GM15510 (cell line): ENCODE measurements around the gene ATG16L1.
A peak's percentile ranks its signal among the peaks of the same experiment; 100 is the strongest.

Experiments
- POLR2A ChIP-seq: IDR thresholded peaks from 3 replicates; pipeline ENCODE4 v1.6.1; 2011; ENCODE audit warnings: borderline replicate concordance; ENCODE audit not compliant: insufficient read length; ENCODE audit errors: extremely low read depth

Gene ATG16L1

DNA sequence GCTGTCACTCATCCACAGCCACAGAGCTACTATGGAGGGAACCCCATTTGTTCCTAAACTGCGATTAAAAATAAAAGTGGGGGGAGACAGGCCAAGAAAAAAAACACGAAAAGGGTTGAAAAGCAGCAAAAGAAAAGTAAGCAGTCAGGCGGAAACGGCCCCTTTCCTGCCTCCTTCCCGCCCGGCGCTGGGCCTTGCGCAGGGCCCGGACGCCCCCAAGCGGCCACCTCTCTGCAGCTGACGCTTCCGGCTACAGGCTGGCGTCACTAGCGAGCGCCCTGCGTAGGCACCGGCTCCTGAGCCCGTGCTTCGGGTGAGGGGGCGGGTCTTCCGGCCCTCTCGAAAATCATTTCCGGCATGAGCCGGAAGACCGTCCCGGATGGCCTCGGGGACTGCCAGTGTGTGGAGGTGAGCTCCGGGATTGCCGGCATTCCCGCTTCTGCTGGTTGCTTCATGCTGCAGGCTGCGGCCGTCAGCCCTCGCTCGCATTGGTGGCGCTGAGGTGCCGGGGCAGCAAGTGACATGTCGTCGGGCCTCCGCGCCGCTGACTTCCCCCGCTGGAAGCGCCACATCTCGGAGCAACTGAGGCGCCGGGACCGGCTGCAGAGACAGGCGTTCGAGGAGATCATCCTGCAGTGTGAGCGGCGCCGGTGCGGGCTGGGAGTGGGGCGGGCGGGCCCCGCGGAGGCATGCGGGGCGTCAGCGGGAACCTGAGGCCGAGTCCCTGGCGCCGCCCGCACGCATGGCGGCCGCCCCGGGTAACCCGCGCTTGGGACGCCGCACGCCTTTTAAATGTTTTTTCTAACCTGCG lies at the start of gene ATG16L1:
ATG16L1 (plus strand) TSS at position 368 of the 811 bp plus-strand sequence; CDS start at position 523, 155 bp downstream.
- peak; percentile 90 for TF ChIP-seq POLR2A

DNA sequence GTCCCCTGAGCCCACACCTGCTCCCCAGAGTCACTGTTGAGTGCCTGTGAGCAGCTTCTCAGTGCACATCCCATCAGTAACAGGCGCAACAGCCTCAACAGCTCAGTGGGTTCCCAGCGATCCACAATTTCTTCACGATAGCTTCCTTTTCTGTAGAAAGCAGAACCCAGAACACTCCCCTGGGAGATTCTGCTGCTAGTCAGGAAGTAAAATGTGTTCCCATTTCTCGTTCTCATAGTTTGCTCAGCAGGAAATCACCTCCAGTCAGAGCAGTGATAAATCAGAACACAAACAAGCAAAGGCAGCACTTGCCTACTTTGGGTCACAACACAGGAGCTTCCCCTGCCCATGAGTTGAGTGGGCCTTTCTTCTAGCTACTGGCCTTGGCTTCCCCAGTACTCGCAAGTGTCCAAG lies 48.9 kb upstream of the ATG16L1 start:
- no peak for TF ChIP-seq POLR2A

DNA sequence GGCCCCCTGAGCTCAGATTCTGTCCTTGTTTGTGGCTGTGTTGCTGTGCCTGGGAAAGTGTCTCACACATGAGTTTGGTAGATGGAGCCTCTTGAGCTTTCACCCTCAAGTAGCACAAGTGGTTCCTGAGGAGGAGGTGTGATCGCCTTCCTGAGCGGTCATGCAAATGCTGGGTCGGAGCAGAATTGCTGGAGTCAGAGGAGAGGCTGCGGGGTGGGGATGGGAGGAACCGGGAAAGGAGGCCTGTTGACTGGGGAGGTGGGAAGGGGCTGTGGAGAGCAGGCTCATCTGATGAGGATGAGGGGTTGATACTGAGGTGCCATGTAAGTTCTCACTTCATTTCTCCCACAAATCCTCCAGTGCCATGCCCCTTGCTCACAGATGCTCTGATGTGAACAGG lies 48.4 kb upstream of the ATG16L1 start:
- TF ChIP-seq POLR2A, result no peak

DNA sequence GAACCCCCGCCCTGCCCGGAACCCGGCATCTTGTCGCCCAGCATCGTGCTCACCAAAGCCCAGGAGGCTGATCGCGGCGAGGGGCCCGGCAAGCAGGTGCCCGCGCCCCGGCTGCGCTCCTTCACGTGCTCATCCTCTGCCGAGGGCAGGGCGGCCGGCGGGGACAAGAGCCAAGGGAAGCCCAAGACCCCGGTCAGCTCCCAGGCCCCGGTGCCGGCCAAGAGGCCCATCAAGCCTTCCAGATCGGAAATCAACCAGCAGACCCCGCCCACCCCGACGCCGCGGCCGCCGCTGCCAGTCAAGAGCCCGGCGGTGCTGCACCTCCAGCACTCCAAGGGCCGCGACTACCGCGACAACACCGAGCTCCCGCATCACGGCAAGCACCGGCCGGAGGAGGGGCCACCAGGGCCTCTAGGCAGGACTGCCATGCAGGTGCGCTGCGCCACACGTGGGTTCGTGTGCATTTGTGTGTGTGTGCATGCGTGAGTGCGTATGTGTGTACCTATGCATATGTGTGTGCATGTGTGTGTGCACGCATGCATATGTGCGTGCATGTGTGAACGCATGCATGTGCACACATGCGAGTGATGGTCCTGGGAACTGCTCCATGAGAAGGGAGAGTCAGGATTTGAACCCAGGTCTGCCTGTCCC lies 47.1 kb upstream of the ATG16L1 start:
- no peak for TF ChIP-seq POLR2A

DNA sequence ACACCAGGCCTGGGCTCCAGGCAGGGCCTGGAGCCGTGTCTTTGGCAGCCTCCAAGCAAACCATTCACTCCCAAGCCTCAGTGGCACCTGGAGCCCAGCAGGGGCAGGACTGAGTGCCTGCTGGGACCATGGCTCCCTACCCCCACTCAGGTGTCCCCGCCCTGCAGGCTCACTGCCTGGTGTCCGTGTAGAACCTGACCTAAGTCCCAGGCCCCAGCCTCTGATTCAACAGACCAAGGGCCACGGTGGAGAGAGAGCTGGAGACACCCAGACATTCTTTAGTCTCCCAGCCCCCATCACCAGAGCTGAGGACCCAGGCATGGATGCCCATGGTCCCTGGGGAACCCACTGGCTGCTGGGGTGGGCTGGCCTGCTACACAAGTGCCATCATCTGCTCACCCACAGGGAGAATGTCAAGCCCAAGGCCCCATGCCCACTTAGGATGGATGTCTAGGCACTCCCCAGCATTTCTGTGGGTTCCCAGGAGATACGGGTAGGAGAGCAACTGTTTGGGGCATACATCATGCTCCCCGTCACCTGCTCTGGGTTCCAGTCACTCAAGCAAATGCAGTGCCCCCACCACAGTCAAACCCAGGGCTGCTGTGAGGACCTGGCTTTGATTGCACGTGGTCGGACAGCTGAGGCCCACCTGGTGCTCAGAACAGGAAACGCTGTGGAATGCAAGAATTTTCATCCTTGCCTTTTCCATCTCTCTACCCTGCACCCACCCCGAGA lies 42.9 kb upstream of the ATG16L1 start:
- no peak for TF ChIP-seq POLR2A

DNA sequence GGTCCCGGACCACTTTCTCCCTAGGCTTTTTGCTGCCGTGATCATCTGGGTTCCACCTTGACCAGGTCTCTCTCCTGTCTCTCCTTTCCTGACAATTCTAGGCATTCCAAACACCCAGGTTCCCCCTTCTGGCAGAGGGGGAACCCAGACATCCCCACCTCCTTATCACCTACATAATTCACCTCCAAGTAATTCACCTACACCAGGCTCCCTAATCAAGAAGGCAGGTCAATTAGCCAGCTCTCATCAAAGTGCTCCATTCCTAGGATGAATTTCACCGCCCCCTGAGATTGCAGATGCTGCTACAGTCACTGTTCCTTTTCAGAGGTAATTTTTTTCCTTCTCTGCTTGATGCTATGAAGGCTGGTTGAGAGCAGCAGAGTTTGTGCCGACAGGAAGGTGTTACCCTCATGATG lies 42.3 kb upstream of the ATG16L1 start:
- no peak for TF ChIP-seq POLR2A

DNA sequence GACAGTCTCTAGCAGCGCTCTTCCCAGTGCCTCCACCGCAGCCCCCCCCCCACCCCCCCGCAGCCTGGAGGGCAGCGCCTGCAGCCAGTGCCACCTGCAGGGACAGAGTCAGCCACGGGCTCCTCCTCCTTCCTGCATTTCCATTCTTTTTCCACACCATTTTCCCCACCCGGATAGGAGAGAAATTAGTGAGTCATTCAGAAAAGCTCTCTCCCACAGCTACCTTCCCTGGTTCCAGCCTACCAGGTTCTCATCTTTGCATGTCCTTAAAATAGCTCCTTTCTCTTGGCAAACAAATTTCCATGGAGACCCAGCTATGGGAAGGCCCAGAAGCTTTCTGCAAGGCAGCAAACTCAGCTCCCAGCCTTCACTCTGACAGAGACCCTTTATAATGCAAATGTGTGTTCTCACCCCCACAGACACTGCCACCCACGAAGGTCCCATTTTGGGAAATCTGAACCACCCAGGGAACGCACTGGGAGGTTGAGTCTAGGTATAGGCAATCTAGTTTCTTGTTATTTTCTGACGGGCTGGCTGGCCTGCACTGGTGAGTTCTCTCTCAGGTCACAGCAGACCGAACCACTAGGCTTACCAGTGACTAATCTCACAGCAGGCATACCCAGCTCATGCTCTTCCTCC lies 41.8 kb upstream of the ATG16L1 start:
- no peak for TF ChIP-seq POLR2A

DNA sequence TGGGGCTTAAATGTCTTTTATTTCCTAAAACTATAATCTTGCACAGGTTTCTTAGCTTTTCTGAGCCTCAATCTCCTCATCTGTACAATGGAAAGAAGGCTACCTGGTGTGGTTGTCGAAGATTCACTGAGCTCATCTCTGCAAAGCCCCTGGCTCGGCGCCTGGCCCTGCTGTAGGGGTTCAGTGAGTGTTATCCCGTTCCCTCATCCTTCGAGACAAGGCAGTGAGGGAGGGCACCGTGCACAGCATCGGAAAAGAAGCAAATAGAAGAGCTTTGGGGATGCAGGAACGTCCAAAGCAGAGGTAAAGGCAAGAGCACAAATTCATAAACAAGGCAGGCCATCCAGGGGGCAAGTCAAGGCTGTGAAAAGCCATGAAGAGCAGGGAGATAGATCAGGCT lies 41.2 kb upstream of the ATG16L1 start:
- no peak for TF ChIP-seq POLR2A

DNA sequence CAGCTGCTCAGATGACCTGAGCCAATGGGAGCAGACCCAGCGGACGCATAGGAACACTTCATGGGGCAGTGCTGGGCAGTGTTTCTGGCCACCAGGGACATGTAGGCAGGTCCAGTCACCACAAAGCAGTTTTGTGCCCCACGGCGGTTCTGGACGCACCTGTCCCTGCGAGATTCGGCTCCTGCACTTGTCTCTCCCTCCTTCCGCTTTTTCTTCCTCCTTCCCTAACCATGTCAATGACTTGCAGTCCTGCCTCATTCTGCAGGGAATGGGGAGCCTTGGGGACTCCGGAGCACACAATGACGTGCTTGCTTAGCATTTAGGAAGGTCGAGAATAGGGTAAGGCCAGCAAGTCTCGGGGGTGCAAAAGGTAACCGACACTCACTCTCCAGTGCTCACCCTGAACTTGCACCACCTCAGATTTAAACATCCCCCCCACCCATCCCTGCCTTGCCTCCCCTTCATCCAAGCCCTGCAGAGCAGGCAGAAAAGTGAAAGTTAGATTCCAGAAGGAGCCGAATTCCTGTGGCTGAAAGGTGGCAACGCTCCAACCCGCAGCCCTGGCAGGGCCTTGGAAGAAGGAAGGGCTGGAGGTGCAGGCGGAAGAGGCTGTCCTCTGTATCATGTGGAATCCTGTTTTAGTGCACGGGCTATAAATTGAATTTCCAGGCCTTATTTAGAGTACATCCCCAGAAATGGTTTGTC lies 40.5 kb upstream of the ATG16L1 start:
- TF ChIP-seq POLR2A, result no peak

DNA sequence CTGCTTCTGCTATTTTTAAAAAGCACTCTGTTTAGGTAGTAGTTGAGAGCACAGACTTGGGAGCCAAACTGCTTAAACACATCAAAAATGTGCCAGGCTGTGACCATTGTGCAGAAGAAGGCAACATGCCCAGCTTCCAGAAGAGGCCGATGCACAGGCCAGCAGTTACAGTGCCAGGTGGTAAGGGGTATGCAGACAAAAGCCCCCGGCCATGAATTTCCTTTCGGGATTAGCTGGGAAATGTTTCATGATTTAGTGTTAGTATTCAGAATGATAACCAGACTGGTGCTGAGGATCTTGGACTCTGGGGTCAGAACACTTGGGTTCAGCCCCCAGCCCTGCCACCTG lies 40.0 kb upstream of the ATG16L1 start:
- TF ChIP-seq POLR2A, result no peak

DNA sequence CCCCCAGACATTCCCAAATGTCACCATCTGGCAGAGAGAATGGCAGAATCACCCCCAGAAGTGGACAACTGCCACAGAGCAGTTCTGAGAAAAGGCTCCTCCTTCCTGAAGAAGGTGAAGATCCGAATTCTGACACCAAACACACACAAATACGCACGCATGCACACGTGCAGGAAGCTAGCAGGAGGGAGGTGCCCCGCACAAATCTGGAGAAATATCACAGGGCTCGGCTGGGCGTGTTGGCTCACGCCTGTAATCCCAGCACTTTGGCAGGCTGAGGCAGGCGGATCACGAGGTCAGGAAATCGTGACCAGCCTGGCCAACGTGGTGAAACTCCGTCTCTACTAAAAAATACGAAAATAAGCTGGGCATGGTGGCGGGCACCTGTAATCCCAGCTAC lies 38.5 kb upstream of the ATG16L1 start:
- no peak for TF ChIP-seq POLR2A

DNA sequence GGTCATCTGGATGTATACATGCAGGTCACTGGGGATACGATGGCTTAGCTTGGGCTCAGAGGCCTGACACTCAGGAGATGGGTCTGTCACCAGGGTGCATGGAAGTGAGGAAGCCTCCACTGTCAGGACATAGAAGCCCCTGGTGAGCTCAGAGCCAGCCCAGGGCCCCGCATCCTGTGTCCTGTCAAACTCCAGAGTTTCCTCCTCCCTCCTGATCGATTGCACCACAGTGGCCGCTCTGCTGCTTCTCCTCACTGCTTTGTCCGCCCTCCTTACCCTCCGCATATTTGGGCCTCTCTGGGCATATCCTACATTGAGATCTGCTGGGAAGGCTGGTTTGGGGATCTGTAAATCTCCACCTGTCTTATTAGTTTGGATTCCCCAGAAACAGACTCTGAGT lies 37.5 kb upstream of the ATG16L1 start:
- TF ChIP-seq POLR2A, result no peak

DNA sequence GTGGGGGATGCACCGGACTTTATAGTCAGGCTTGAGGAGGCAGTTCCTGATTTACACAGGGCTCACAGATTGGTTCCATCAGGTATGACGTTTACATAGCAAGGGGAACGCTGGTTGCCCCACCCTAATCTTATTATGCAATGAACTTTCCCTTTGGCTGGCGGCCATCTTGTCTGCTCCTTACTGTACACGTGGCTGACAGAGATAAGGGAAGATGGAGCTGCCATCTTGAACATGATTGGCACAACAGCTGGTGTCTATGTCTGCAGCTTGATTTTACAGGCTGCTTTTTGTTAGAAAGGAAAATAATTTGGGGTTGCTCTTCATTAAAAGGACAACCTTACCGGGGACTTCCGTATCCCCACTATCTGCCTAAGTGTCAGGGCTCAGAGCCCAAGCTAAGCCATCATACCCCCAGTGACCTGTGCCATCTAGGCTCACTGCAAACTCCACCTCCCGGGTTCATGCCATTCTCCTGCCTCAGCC lies 33.5 kb upstream of the ATG16L1 start:
- TF ChIP-seq POLR2A, result no peak

DNA sequence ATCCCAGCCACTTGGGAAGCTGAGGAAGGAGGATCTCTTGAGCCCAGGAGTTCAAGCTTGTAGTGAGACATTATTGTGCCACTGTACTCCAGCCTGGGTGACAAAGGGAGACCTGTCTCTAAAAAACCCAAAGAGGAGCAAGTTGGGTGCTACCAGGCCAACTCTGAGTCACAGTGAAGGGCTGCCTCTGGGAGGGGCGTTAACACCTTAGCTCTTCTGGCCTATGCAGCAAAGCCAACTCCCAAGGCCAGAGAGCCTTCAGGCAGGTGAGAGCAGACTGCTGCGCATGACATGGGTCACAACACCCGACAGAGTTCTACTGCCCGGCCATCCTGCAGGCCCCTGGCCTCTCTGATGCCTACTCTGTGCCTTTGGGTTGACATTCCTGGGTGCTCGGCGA lies 32.6 kb upstream of the ATG16L1 start:
- TF ChIP-seq POLR2A, result no peak
